Measurements from ENCODE around the gene NIPA2. TPM values are rescaled to one million over a fixed set of nuclear protein-coding genes. Genes with fewer than 3 reads are reported as not detected.

Gene NIPA2
- total and polyA plus RNA-seq, 4 donors: 11.7 to 31.6 (median 20.9) TPM

GRCh38 chr15:22880068-22880980 is 41.9 kb downstream of the NIPA2 start:
- Histone ChIP-seq H3K27ac (ENCODE audit: low read depth in 1 of 2, low read length in 2 of 2) (no peak overlapping the region), H3K27me3 (ENCODE audit: control insufficient read depth in 4 of 4, insufficient read depth in 4 of 4, low read length in 3 of 4) (no peaks in the 10 kb centered on the region), H3K4me3 (ENCODE audit: low read depth in 1 of 3, low read length in 3 of 3) (no peak overlapping the region), H3K9me3 (ENCODE audit: control insufficient read depth in 4 of 4, low read length in 3 of 4) (peaks cover 0 to 4% (median 0%) of the 10 kb centered on the region in 4 donors), H3K4me1 (ENCODE audit: control insufficient read depth in 4 of 4, insufficient read depth in 4 of 4, low read length in 3 of 4) (no peaks in the 10 kb centered on the region), H3K9ac (ENCODE audit: low read depth in 1 of 2, low read length in 2 of 2) (no peak overlapping the region), H3K36me3 (ENCODE audit: control insufficient read depth in 4 of 4, insufficient read depth in 3 of 4, low read depth in 1 of 4, low read length in 3 of 4) (peaks cover 11 to 67% (median 33%) of the 10 kb centered on the region in 4 donors)
- 93% methylated on average over 33 of the region's 33 CpGs for WGBS
- TF ChIP-seq HNF4G (IDR thresholded peaks at IDR 0.05) (no peak), YY1 (IDR thresholded peaks at IDR 0.05) (no peak), NR2F2 (IDR thresholded peaks at IDR 0.05) (no peak), TAF1 (conservative IDR thresholded peaks at IDR 0.05) (no peak), GABPA (IDR thresholded peaks at IDR 0.05 in 1 of 2, conservative IDR thresholded peaks at IDR 0.05 in 1 of 2) (no peak), FOXA1 (IDR thresholded peaks at IDR 0.05) (no peak), JUND (IDR thresholded peaks at IDR 0.05) (no peak), SP1 (IDR thresholded peaks at IDR 0.05) (no peak), EGR1 (IDR thresholded peaks at IDR 0.05; ENCODE audit: low read depth in 2 of 2) (no peak), CTCF (IDR thresholded peaks at IDR 0.05; ENCODE audit: low read depth, low read length, missing input control) (no peak), MAX (IDR thresholded peaks at IDR 0.05) (no peak), RAD21 (IDR thresholded peaks at IDR 0.05) (no peak), RXRA (IDR thresholded peaks at IDR 0.05) (no peak)
- TF ChIP-seq, protein P1, sequence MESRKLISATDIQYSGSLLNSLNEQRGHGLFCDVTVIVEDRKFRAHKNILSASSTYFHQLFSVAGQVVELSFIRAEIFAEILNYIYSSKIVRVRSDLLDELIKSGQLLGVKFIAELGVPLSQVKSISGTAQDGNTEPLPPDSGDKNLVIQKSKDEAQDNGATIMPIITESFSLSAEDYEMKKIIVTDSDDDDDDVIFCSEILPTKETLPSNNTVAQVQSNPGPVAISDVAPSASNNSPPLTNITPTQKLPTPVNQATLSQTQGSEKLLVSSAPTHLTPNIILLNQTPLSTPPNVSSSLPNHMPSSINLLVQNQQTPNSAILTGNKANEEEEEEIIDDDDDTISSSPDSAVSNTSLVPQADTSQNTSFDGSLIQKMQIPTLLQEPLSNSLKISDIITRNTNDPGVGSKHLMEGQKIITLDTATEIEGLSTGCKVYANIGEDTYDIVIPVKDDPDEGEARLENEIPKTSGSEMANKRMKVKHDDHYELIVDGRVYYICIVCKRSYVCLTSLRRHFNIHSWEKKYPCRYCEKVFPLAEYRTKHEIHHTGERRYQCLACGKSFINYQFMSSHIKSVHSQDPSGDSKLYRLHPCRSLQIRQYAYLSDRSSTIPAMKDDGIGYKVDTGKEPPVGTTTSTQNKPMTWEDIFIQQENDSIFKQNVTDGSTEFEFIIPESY (IDR thresholded peaks at IDR 0.05): no peak
- TF ChIP-seq, protein P2, sequence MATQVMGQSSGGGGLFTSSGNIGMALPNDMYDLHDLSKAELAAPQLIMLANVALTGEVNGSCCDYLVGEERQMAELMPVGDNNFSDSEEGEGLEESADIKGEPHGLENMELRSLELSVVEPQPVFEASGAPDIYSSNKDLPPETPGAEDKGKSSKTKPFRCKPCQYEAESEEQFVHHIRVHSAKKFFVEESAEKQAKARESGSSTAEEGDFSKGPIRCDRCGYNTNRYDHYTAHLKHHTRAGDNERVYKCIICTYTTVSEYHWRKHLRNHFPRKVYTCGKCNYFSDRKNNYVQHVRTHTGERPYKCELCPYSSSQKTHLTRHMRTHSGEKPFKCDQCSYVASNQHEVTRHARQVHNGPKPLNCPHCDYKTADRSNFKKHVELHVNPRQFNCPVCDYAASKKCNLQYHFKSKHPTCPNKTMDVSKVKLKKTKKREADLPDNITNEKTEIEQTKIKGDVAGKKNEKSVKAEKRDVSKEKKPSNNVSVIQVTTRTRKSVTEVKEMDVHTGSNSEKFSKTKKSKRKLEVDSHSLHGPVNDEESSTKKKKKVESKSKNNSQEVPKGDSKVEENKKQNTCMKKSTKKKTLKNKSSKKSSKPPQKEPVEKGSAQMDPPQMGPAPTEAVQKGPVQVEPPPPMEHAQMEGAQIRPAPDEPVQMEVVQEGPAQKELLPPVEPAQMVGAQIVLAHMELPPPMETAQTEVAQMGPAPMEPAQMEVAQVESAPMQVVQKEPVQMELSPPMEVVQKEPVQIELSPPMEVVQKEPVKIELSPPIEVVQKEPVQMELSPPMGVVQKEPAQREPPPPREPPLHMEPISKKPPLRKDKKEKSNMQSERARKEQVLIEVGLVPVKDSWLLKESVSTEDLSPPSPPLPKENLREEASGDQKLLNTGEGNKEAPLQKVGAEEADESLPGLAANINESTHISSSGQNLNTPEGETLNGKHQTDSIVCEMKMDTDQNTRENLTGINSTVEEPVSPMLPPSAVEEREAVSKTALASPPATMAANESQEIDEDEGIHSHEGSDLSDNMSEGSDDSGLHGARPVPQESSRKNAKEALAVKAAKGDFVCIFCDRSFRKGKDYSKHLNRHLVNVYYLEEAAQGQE (IDR thresholded peaks at IDR 0.05): no peak
- TF ChIP-seq, protein P3, sequence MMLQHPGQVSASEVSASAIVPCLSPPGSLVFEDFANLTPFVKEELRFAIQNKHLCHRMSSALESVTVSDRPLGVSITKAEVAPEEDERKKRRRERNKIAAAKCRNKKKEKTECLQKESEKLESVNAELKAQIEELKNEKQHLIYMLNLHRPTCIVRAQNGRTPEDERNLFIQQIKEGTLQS (IDR thresholded peaks at IDR 0.05): no peak
- DNase-seq (ENCODE audit: low spot score): no peak
